GM18519 (cell line): ENCODE data around the gene CEP95.

ENCODE experiments used
- ATAC-seq: cut with Tn5 transposase; IDR thresholded peaks from one replicate; pipeline ENCODE4 v1.9.1; 2021; ENCODE audit warnings: mild to moderate bottlenecking, moderate library complexity; ENCODE audit not compliant: unreplicated experiment, low FRiP score

Gene CEP95

GRCh38 chr17:64509179-64509578 lies 2.4 kb downstream of the CEP95 start:
- ATAC-seq: no peak

- no peak for ATAC-seq
These were observed 8.6 kb downstream of the CEP95 start for GRCh38 chr17:64515419-64515818.

GRCh38 chr17:64515829-64516228 lies 9.1 kb downstream of the CEP95 start:
- no peak for ATAC-seq

- no peak for ATAC-seq
These were observed 12.8 kb downstream of the CEP95 start for GRCh38 chr17:64519601-64520000.

GRCh38 chr17:64520359-64520758 lies 13.6 kb downstream of the CEP95 start:
- no peak for ATAC-seq

GRCh38 chr17:64527914-64528313 lies 21.1 kb downstream of the CEP95 start:
- no peak for ATAC-seq

- ATAC-seq: no peak
These were observed 22.4 kb downstream of the CEP95 start for GRCh38 chr17:64529221-64529620.

- no peak for ATAC-seq
These were observed 25.2 kb downstream of the CEP95 start for GRCh38 chr17:64531955-64532371.

GRCh38 chr17:64532409-64532808 lies 25.6 kb downstream of the CEP95 start:
- ATAC-seq: no peak

- ATAC-seq: no peak
These were observed 27.0 kb downstream of the CEP95 start for GRCh38 chr17:64533784-64534183.

GRCh38 chr17:64534187-64534586 lies 27.4 kb downstream of the CEP95 start:
- ATAC-seq: no peak

- no peak for ATAC-seq
These were observed 28.6 kb downstream of the CEP95 start for GRCh38 chr17:64535357-64535756.

- no peak for ATAC-seq
These were observed 30.1 kb downstream of the CEP95 start for GRCh38 chr17:64536913-64537312.

- ATAC-seq: no peak
These were observed 30.7 kb downstream of the CEP95 start for GRCh38 chr17:64537488-64537887.

GRCh38 chr17:64538508-64539130 lies 31.8 kb downstream of the CEP95 start:
- ATAC-seq: no peak

GRCh38 chr17:64540118-64540776 lies 33.5 kb downstream of the CEP95 start:
- ATAC-seq: no peak

- no peak for ATAC-seq
These were observed 38.0 kb downstream of the CEP95 start for GRCh38 chr17:64544742-64545141.

GRCh38 chr17:64546716-64547115 lies 39.9 kb downstream of the CEP95 start:
- no peak for ATAC-seq

- no peak for ATAC-seq
These were observed 40.5 kb downstream of the CEP95 start for GRCh38 chr17:64547319-64547718.

GRCh38 chr17:64551461-64551860 lies 44.7 kb downstream of the CEP95 start:
- ATAC-seq: no peak

GRCh38 chr17:64554028-64554637 lies 47.4 kb downstream of the CEP95 start:
- ATAC-seq: no peak

GRCh38 chr17:64555281-64555680 lies 48.5 kb downstream of the CEP95 start:
- ATAC-seq: no peak
